HL-60 (cell line): Measurements from ENCODE around the gene PTPRN2.

Experiments used
- CTCF ChIP-seq: IDR thresholded peaks from one replicate; pipeline ENCODE4 v1.5.1; 2011; ENCODE audit warnings: low read length, control low read depth, inconsistent platforms; ENCODE audit not compliant: insufficient read depth
- REST ChIP-seq: IDR thresholded peaks from 2 replicates; pipeline ENCODE4 v1.6.1; 2012; ENCODE audit warnings: low read depth; ENCODE audit not compliant: insufficient replicate concordance

GRCh38 chr7:158070222-158070920 is 517.3 kb downstream of the PTPRN2 start:
- TF ChIP-seq CTCF, result no peak
- no peak for TF ChIP-seq REST
